ENCODE results near the gene ATP6V1E1.
"Not testable (repeated sequence)": the region's sequence is repeated elsewhere in the genome, so short reads cannot be mapped to it uniquely, and the experiment has no call there.

ATP6V1E1 gene

GRCh38 chr22:17628406-17629172 lies at the start of gene ATP6V1E1:
Gene ATP6V1E1, minus strand, starts transcription at chr22:17628749. Its CDS starts 114 bp downstream, at chr22:17628635.
- DNase-seq = peak; percentile 98

GRCh38 chr22:17675584-17675983 lies 47.0 kb upstream of the ATP6V1E1 start:
- DNase-seq = peak; percentile 72

GRCh38 chr22:17674152-17674551 lies 45.6 kb upstream of the ATP6V1E1 start:
- no peak for DNase-seq

GRCh38 chr22:17672417-17672991 lies 44.0 kb upstream of the ATP6V1E1 start:
- DNase-seq = peak; percentile 59

- DNase-seq = not testable (repeated sequence)
Observed at GRCh38 chr22:17671521-17672092, 43.1 kb upstream of the ATP6V1E1 start.

DNA sequence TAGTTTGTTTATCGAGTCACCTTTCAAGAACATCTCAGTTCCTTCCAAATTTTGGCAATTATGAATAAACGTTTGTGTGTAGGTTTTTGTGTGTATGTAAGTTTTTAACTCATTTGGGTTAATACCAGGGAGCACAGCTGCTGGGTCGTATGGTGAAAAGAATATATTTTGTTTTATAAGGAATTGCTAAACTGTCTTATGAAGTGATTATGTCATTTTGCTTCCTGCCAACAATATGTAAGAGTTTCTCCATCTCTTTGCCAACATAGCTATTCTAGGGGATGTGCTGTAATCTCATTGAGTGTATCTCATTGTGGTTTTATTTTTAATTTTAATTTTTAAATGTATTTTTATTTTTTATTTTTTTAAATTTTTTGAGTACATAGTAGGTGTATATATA lies 37.3 kb upstream of the ATP6V1E1 start:
- DNase-seq = peak; percentile 74

DNA sequence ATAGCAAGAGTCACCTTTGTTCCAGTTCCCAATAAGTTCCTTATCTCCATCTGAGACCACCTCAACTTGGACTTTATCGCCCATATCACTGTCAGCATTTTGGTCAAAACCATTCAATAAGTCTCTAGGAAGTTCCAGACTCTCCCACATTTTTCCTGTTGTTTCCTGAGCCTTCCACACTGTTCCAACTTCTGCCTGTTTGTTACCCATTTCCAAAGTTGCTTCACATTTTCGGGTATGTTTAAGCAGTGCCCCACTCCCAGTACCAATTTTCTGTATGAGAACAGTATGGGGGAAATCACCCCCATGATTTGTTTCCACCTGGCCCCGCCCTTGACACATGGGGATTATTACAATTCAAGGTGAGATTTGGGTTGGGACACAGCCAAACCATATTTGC lies 36.7 kb upstream of the ATP6V1E1 start:
- DNase-seq = no peak

DNA sequence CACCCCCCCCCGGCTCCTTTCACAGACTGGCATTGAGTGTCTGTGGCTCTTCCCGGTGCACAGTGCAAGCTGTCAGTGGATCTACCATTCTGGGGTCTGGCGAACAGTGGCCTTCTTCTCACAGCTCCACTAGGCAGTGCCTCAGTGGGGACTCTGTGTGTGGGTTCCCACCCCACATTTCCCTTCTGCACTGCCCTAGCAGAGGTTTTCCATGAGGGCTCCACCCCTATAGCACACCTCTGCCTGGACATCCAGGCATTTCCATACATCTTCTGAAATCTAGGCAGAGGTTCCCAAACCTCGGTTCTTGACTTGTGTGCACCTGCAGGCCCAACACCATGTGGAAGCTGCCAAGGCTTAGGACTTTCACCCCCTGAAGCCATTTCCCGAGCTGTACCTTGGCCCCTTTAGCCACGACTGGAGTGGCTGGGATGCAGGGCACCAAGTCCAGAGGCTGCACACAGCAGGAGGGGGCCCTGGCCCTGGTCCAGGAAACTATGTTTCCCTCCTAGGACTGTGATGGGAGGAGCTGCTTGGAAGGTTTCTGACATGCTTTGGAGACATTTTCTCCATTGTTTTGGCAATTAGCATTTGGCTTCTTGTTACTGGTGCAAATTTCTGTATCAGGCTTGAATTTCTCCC lies 36.0 kb upstream of the ATP6V1E1 start:
- no peak for DNase-seq

- DNase-seq = no peak
Observed at GRCh38 chr22:17656870-17657395, 28.4 kb upstream of the ATP6V1E1 start.

DNA sequence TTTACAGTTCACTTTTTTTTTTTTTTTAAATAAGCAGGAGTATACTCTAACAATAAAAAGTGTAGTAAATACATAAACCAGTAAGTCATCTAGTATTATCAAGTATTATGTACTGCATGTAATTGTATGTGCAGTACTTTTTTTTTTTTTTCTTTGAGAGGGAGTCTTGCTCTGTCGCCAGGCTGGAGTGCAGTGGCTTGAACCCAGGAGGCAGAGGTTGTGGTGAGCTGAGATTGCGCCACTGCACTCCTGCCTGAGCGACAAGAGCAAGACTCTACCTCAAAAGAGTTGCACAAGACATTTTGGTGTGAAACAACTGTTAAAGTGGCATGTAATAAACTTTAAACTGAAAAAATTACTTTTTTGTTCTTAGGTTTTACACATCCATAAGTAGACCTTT lies 26.7 kb upstream of the ATP6V1E1 start:
- no peak for DNase-seq

DNA sequence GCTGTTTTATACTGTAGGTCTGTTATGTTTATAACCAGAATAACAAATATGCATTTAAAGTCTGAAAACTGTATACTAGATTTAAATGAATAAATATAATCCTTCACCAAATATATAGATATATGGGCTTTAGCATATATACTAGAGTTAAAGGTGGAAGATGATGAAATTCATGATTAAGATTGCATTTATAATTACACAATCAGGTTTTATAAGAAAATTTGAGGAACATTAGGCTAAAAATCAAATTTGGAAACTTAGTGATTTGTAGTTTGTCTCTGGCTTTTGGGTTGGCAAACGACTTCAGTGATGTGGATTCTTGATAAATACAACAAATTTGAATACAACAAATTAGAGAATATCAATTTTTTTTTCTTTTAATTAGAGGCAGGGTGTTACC lies 20.0 kb upstream of the ATP6V1E1 start:
- DNase-seq = peak; percentile 82

DNA sequence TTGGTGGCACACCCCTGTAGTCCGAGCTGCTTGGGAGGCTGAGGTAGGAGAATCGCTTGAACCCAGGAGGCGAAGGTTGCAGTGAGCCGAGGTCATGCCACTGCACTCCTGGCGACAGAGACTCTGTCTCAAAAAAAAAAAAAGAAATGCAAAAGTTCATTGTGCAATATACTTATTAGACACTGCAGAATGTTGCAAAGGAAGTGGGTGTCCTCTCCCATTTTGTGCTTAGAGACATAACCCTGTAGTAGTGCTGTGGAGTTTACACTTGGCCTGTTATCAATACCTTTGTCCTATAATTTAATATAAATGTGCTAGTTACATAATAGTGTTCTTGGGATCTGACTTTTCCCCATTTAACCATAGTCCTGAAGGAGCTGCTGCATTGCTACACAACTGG lies 19.4 kb upstream of the ATP6V1E1 start:
- peak; percentile 85 for DNase-seq

DNA sequence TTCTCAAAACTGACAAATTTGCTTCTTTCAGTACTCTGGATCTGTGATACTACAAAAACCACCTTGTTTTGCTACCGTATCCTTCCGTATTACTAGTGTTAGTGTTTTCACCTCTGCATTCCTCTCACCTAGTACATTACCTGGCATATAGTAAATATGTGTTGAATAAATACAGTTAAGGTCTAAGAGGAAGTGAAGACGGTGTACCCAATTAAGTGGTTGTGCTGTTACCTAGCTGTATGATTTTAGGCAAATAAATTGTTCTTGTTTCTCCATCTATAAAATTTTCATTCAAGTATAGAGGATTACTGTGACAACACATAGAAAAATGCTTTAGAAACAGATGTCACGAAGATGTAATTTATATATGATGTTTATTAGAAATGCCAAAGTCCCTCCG lies 18.9 kb upstream of the ATP6V1E1 start:
- DNase-seq = no peak

DNA sequence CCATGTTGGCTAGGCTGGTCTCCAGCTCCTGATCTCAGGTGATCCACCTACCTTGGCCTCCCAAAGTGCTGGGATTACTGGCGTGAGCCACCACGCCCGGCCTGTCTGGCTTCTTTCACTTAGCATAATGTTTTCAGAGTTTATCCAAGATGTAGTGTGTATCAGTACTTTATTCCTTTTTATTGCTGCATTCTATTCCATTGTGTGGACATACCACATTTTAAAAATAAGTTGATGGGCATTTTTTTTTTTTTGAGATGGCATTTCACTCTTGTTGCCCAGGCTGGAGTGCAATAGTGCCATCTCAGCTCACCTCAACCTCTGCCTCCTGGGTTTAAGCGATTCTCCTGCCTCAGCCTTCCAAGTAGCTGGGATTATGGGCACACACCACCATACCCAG lies 13.8 kb upstream of the ATP6V1E1 start:
- DNase-seq = not testable (repeated sequence)

DNA sequence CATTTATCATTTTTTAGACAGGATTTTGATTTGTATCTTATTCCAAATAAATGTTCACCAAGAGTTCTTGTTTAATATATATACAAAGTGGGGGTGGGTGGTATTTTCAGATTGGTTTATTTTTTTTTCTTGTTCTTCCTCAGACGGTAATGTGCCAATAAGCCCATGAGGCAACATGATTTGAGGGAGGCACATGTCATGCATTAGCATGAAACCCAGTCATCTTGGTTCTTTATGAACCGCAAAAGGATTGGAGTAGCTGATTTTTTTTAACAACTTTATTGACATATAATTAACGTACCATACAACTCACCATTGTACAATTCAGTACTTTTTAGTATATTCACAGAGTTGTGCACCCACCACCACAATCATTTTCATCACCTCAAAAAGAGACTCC lies 12.7 kb upstream of the ATP6V1E1 start:
- peak; percentile 72 for DNase-seq

GRCh38 chr22:17639247-17639741 lies 10.7 kb upstream of the ATP6V1E1 start:
- DNase-seq = peak; percentile 60

DNA sequence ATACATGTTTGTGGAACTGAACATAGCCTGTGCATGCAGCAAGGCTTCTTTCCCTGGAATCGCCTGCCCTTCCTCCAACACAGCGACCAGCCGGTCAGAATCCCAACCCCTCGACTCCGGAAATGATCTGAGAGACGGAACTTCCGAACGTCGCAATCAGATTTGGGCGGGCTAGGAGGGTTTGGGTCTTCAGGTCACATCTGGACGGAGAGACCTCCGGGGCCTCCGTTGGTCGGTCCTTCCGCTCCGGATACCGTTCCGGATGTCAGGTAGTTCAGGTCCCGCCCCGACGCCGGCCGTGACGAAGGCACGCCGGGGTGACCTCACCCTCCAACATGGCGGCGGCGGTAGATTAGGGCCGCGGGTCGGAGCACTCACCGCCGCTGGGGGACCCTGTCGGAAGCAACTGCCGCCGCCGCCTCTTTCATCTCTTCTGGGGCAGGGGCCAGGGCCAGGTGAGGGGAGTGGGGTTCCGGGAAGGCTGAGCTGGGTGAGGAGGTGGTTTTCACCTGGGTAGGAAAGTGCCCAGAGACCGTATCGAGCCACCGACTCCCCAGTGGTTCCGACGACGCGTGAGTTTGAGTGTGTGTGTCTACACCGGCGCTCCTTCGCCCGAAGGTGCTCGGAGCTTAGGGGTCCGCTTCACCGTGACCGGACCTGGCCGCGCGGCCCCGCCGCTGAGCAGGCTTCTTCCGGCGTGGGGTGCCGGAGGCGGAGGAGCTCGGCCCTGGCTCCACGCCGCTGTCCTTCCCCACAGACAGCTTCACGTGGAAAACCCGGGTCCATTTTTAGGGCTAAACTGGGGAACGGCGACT lies 10.1 kb upstream of the ATP6V1E1 start, which contains the start of gene BCL2L13:
Gene BCL2L13, plus strand, starts transcription at position 326 of the 815 bp plus-strand sequence. CDS start 16,955 bp downstream, outside the sequence.
- peak; percentile 92 for DNase-seq

DNA sequence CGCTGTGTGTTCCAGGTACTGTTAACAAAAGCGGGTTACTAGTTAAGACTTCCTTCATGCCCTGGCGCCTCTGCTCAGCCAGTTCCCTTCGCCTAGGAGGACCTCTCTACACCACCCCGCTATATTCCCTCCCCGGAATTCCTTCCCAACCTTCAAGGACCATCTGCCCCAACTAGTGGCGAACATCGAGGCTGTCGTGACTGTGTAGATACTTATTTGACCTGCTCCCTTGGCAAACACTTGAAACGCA lies 9.6 kb upstream of the ATP6V1E1 start:
- no peak for DNase-seq

DNA sequence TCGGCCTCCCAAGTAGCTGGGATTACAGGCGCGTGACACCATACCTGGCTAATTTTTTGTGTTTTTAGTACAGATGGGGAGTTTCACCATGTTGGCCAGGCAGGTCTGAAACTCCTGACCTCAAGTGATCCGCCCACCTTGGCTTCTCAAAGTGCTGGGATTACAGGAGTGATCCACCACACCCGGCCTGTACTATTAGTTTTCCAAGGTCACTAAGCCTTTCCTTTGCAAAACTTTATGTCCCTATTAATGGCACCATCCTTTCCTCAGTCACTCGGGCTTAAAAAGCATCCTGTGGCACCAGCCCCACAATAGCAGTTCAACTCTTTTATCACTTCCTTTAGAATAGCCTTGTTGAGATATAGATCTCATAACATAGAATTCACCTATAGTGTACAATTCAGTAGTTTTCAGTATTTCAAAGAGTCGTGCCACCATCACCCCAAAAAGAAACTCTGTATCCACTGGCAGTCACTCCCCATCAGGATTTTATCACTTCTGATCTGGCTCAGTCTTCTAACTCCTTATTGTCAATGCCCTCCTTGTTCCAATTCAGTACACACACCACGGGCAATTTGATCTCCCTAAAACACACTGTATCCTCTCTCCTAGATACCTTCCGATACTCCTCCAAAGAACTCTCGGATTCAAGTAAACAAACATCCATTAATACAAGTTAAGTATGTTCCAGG lies 9.1 kb upstream of the ATP6V1E1 start:
- no peak for DNase-seq

DNA sequence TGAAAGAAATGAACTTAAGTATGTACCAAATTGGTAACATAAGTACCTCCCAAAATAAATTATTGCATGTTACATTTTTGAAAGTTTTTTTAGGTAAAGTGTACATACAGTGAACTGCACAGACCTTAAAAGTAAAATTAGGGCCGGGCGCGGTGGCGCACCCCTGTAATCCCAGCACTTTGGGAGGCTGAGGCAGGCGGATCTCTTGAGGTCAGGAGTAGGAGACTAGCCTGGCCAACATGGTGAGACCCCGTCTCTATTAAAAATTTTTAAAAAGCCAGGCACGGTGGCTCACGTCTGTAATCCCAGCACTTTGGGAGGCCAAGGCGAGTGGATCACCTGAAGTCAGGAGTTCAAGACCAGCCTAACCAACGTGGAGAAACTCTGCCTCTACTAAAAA lies 8.3 kb upstream of the ATP6V1E1 start:
- not testable (repeated sequence) for DNase-seq

GRCh38 chr22:17634696-17635095 lies 6.1 kb upstream of the ATP6V1E1 start:
- no peak for DNase-seq

- no peak for DNase-seq
Observed at GRCh38 chr22:17633998-17634323, 5.4 kb upstream of the ATP6V1E1 start.
